GM19467 (cell line): ENCODE measurements around the gene MTNR1A.

ENCODE experiments used
- ATAC-seq: cut with Tn5 transposase; IDR thresholded peaks from one replicate; pipeline ENCODE4 v1.9.1; 2021; ENCODE audit warnings: mild to moderate bottlenecking, moderate library complexity; ENCODE audit not compliant: unreplicated experiment

The MTNR1A gene

DNA sequence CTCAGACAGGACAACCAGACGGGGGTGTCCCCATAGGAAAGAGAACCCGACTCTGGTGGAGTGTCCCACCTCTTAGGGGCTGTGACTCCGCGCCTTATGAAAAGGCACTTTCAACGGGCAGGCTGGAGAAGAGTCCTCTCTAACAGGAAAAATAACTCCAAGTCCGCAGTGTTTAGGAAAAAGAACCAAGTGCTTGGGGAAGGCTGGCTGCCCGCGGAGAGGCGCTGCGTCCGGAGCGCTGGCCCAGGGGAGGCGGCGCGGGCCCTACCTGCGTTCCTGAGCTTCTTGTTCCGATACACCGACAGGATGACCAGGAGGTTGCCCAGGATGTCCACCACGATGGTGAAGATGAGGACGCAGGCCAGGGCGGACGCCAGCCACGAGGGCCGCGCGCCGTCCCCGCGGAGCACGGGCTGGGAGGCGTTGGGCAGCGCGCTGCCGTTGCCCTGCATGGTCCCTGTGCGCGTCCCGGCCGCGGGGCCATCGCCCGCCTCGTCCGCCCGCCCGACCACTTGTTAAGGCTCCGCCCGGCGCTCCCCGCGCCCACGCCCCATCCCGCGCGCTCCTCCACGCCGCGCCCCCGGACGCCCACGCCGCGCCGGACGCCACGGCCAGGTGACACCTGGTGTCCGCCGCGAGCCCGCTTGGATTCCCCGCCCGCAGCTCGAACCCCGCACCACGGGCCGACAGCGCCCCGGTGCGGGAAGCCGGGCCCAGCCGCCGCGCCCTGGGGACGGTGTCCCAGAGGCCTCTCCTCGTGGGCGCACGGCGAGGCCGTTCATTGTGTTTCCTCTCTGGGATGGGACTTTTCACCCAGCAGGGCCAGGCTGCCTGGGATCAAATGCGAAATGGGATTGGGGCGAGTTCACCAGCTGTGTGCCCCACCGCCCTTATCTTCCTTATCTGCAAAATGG lies at the start of gene MTNR1A:
TSS of gene MTNR1A (minus strand) at position 654 of the 914 bp plus-strand sequence. CDS start at position 452, 202 bp downstream.
- ATAC-seq = no peak

GRCh38 chr4:186604124-186604807 lies 48.9 kb upstream of the MTNR1A start:
- no peak for ATAC-seq

GRCh38 chr4:186602978-186603377 lies 47.6 kb upstream of the MTNR1A start:
- no peak for ATAC-seq

DNA sequence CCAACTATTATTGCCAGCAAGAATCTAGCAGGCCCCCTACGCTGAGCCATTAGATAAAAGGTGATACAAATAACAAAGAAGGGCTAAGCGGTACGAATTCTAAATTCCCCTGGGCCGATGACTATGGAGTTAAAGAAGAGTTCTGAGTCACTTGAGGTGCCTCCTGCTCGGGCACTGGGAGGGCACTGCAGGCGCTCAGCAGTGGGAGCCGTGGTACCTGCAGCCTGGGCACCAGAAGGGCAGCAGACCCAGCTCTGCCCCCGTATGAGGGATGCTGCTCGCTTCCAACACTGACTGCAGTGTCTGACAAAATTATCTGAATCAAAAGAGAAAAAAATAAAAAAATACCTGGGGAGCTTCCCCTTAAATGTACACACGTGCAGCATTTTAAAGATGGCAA lies 44.1 kb upstream of the MTNR1A start:
- ATAC-seq = no peak

DNA sequence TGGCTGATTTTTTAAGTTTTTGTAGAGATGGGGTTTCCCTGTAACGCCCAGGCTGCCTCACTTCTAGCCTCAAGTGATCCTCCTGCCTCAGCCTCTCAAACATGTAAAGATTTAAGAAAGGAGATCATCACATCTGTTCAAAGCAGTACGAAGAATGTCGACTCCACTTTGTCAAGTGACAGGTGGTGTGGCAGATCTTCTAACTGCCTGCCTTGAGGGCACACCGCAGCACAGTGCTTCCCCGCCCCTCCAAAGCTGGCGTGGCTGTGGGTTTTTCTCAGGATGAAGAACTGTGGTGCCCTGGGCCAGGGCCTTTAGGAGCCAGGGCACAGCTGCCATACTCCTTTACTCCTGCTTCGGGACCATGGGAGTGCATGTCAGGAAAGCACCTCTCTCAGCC lies 43.3 kb upstream of the MTNR1A start:
- no peak for ATAC-seq

- no peak for ATAC-seq
Measured at GRCh38 chr4:186596850-186597390, 41.6 kb upstream of the MTNR1A start.

GRCh38 chr4:186596346-186596745 lies 41.0 kb upstream of the MTNR1A start:
- no peak for ATAC-seq

DNA sequence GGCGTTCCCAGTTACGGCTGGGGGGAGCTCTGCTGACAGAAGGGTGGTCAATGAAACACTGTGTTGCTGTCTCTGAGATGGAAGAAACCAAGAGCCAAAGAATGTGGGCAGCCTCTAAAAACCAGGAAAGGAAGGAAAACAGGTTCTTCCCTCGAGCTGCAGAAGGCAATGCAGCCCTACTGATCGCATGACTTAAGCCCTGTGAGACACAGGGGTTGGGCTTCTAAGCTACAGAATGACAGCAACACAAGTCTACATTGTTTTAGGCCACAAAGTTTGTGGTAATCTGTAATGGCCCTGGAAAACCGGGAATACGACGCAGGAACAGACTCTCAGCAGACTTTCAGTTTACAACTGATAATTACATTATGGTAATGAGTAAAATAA lies 38.2 kb upstream of the MTNR1A start:
- ATAC-seq = no peak

- ATAC-seq = no peak
Measured at GRCh38 chr4:186592966-186593586, 37.7 kb upstream of the MTNR1A start.

DNA sequence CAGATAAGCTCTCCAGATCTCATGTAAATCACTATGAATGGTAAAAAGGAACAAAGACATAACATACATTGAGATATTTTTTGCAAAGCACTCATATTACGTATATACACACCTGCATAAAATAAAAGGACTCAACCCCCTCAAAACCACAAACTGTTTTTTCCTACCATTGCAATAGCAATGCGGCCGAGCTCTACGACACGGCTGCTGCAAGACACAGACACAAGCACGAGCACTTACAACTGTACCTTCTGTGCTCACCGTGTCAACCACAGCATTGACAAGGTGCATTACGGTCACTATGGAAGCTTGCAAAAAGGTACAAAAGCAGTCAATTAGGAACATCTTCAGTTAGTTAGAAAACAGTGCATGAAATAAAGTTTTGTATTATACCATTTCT lies 37.1 kb upstream of the MTNR1A start:
- ATAC-seq = no peak

- no peak for ATAC-seq
Measured at GRCh38 chr4:186591651-186592050, 36.3 kb upstream of the MTNR1A start.

DNA sequence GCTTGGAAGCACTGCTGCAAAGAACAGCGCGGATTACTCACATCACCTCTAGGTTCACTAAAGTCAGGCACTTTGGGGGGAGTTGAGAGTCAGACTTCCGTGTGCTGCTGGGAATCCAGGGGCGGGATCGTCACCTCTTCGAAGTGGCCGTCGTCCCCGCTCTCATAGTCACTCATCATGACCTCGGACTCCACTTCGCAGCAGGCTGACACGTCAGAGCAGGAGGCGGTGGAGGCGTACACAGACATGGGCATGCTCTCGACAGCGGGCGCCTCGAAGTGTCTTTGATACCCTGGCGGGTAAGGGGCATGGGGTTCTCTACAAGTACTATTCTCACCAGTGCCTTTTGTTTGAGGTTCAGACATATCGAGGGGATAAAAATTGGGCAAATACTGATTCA lies 33.1 kb upstream of the MTNR1A start:
- ATAC-seq = no peak

- no peak for ATAC-seq
Measured at GRCh38 chr4:186587416-186588018, 32.1 kb upstream of the MTNR1A start.

DNA sequence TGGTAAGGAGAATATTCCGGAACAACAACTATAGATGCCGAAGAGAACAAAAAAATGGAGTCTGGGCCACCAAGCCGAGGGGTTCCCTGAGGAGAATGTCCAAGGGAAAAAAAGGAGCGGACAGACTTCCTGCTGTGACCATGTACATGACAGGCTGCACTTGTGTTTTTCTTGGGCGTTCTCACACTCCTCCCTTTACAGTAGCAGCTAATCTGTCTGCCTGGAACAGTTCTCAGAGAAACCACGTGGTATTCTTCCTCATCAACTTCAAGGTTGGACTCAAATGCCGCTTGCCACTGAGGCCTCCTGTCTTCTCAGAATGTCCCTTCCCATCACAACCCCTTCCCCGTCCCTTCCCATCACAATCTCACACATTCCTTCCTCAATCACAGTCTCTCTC lies 30.8 kb upstream of the MTNR1A start:
- no peak for ATAC-seq

- ATAC-seq = no peak
Measured at GRCh38 chr4:186584912-186585311, 29.5 kb upstream of the MTNR1A start.

- ATAC-seq = no peak
Measured at GRCh38 chr4:186581421-186581820, 26.1 kb upstream of the MTNR1A start.

- ATAC-seq = no peak
Measured at GRCh38 chr4:186580669-186581068, 25.3 kb upstream of the MTNR1A start.

- ATAC-seq = no peak
Measured at GRCh38 chr4:186570193-186570996, 15.0 kb upstream of the MTNR1A start.

DNA sequence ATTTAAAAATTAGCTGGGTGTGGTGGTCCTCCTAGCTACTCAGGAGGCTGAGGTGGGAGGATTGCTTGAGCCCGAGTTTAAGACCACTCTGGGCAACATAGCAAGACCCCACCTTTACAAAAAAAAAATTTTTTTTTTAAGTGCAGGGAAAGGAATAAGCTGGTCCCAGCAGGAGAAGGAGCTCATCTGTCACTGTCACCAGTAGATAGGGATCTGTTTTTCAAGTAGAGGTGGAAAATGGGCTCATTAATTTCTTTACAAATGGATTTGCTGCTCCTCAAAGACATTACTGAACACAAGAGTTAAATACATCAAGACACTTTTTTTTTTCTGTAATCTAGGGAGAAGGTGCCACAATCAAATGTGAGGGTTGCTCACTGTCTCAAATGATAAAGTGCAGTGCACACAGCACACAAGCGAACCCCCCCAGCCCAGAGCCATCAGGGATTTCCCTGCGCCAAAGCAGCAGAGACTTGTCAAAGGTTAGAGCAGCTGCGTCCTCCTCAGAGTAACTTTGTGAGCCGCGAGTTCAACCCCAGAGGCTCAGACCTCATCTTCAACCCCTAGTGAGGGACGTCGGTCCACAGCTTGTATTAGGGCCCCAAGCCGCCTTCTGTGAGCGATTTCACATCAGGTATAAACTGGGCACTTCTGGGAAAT lies 14.3 kb upstream of the MTNR1A start:
- no peak for ATAC-seq

- ATAC-seq = no peak
Measured at GRCh38 chr4:186566068-186566467, 10.7 kb upstream of the MTNR1A start.
